ENCODE measurements around the gene ADAM22.
"Not testable (repeated sequence)": the region's sequence is repeated elsewhere in the genome, so short reads cannot be mapped to it uniquely, and the experiment has no call there.

The ADAM22 gene

DNA sequence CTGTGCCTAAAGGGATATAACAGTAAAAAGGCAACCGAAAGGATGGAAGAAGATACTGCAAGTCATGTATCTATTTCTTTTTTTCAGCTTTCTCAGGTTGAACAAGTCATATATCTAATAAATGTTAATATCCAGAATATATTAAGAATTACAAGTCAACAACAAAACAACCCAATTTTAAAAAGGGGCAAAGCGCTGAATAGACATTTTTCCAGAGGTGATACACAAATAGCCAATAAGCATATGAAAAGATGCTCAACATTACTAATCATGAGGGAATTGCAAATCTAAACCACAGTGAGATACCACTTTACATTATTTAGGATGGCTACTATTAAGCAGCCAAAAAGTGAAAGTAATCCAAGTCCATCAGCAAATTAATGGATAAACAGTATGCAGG is 34.8 kb upstream of the ADAM22 start:
- ATAC-seq (ENCODE audit: low read depth) (no peak), DNase-seq (ENCODE audit: low spot score) (no peak)
- TF ChIP-seq, protein P1, sequence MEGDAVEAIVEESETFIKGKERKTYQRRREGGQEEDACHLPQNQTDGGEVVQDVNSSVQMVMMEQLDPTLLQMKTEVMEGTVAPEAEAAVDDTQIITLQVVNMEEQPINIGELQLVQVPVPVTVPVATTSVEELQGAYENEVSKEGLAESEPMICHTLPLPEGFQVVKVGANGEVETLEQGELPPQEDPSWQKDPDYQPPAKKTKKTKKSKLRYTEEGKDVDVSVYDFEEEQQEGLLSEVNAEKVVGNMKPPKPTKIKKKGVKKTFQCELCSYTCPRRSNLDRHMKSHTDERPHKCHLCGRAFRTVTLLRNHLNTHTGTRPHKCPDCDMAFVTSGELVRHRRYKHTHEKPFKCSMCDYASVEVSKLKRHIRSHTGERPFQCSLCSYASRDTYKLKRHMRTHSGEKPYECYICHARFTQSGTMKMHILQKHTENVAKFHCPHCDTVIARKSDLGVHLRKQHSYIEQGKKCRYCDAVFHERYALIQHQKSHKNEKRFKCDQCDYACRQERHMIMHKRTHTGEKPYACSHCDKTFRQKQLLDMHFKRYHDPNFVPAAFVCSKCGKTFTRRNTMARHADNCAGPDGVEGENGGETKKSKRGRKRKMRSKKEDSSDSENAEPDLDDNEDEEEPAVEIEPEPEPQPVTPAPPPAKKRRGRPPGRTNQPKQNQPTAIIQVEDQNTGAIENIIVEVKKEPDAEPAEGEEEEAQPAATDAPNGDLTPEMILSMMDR (IDR thresholded peaks at IDR 0.05; ENCODE audit: poor library complexity, severe bottlenecking), result no peak
- H3K36me3 ChIP-seq (ENCODE audit: low read depth), result peaks cover 90% of the 10 kb centered on the region
- H3K27ac ChIP-seq (ENCODE audit: poor library complexity, severe bottlenecking), result no peak overlapping the region
- H3K9me3 ChIP-seq (ENCODE audit: severe bottlenecking), result no peaks in the 10 kb centered on the region
- H3K4me1 ChIP-seq (ENCODE audit: insufficient read depth, poor library complexity, severe bottlenecking), result no peaks in the 10 kb centered on the region
- H3K27me3 ChIP-seq (ENCODE audit: insufficient read depth, poor library complexity, severe bottlenecking), result no peaks in the 10 kb centered on the region
- no peak overlapping the region for H3K4me3 ChIP-seq (ENCODE audit: severe bottlenecking)

DNA sequence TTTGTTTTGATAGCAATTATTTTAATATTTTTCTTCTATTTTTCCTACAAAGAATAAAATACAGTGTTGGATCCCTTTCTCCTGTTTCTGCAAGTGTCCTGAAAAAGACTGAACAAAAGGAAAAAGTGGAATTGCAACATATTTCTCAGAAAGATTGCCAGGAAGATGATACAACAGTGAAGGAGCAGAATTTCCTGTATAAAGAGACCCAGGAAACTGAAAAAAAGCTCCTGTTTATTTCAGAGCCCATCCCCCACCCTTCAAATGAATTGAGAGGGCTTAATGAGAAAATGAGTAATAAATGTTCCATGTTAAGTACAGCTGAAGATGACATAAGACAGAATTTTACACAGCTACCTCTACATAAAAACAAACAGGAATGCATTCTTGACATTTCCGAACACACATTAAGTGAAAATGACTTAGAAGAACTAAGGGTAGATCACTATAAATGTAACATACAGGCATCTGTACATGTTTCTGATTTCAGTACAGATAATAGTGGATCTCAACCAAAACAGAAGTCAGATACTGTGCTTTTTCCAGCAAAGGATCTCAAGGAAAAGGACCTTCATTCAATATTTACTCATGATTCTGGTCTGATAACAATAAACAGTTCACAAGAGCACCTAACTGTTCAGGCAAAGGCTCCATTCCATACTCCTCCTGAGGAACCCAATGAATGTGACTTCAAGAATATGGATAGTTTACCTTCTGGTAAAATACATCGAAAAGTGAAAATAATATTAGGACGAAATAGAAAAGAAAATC is 26.7 kb upstream of the ADAM22 start:
- not testable (repeated sequence) for DNase-seq (ENCODE audit: low spot score); H3K4me3 ChIP-seq (ENCODE audit: severe bottlenecking); H3K4me1 ChIP-seq (ENCODE audit: insufficient read depth, poor library complexity, severe bottlenecking); H3K9me3 ChIP-seq (ENCODE audit: severe bottlenecking); ATAC-seq (ENCODE audit: low read depth); H3K27me3 ChIP-seq (ENCODE audit: insufficient read depth, poor library complexity, severe bottlenecking)
- Histone ChIP-seq H3K36me3 (ENCODE audit: low read depth) (peaks cover 60% of the 10 kb centered on the region), H3K27ac (ENCODE audit: poor library complexity, severe bottlenecking) (peak overlapping the region; percentile 6)

DNA sequence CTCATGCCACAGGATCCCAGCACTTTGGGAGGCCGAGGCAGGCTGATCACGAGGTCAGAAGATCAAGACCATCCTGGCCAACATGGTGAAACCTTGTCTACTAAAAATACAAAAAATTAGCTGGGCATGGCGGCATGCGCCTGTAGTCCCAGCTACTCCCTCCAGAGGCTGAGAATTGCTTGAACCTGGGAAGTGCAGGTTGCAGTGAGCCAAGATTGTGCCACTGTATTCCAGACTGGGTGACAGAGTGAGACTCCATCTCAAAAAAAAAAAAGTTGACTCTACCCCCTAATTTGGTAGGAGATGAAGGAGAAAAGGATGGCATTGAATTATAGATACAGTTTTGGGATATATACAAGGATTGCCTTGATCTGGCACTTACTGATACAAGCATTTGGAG is 25.2 kb upstream of the ADAM22 start:
- H3K27me3 ChIP-seq (ENCODE audit: insufficient read depth, poor library complexity, severe bottlenecking); DNase-seq (ENCODE audit: low spot score); H3K27ac ChIP-seq (ENCODE audit: poor library complexity, severe bottlenecking); H3K9me3 ChIP-seq (ENCODE audit: severe bottlenecking); H3K4me3 ChIP-seq (ENCODE audit: severe bottlenecking); H3K4me1 ChIP-seq (ENCODE audit: insufficient read depth, poor library complexity, severe bottlenecking); ATAC-seq (ENCODE audit: low read depth): not testable (repeated sequence)
- peaks cover 47% of the 10 kb centered on the region for H3K36me3 ChIP-seq (ENCODE audit: low read depth)

DNA sequence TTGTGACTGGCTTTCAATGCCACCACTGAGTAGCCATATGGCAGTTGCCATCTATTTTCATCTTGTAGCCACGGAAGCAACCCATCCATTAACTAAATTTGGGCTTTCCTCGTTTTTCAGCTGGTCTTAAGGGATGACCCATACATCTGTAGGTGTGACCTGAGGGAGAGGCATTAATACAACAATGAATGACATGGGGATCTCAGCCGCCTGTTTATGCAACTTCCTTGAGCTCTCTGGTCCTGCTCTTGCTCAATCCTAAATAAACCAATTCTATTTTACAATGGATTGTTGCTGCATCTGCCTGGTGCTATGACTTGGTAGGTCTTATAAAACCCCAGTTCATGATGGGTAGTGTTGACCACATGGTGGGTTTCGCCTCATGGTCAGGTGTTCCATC is 21.9 kb upstream of the ADAM22 start:
- no peak overlapping the region for H3K27ac ChIP-seq (ENCODE audit: poor library complexity, severe bottlenecking)
- ATAC-seq (ENCODE audit: low read depth), result no peak
- no peaks in the 10 kb centered on the region for H3K27me3 ChIP-seq (ENCODE audit: insufficient read depth, poor library complexity, severe bottlenecking)
- H3K36me3 ChIP-seq (ENCODE audit: low read depth), result peaks cover 14% of the 10 kb centered on the region
- TF ChIP-seq, protein P1 (IDR thresholded peaks at IDR 0.05; ENCODE audit: poor library complexity, severe bottlenecking), result no peak
- no peak for DNase-seq (ENCODE audit: low spot score)
- no peaks in the 10 kb centered on the region for H3K9me3 ChIP-seq (ENCODE audit: severe bottlenecking)
- peaks cover 2% of the 10 kb centered on the region for H3K4me1 ChIP-seq (ENCODE audit: insufficient read depth, poor library complexity, severe bottlenecking)
- no peak overlapping the region for H3K4me3 ChIP-seq (ENCODE audit: severe bottlenecking)

DNA sequence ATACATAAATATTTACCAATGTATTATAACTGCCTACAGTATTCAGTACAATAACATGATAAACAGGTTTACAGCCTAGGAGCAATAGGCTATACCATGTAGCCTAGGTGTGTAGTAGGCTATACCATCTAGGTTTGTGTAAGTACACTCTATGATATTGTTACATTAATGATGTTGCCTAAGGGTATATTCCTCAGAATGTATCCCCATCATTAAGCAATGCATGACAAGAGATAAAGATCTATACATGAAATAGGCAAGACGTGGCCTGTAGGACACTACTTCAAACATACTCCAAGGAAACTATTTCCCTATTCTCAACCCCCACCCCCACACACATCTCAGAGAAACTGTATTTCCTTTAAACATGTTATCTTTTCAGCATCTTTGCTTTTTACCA is 15.3 kb upstream of the ADAM22 start:
- H3K27me3 ChIP-seq (ENCODE audit: insufficient read depth, poor library complexity, severe bottlenecking), result no peaks in the 10 kb centered on the region
- H3K9me3 ChIP-seq (ENCODE audit: severe bottlenecking), result no peaks in the 10 kb centered on the region
- TF ChIP-seq, protein P1 (IDR thresholded peaks at IDR 0.05; ENCODE audit: poor library complexity, severe bottlenecking), result no peak
- H3K4me1 ChIP-seq (ENCODE audit: insufficient read depth, poor library complexity, severe bottlenecking), result no peaks in the 10 kb centered on the region
- ATAC-seq (ENCODE audit: low read depth) (peak; percentile 63), DNase-seq (ENCODE audit: low spot score) (no peak)
- no peak overlapping the region for H3K4me3 ChIP-seq (ENCODE audit: severe bottlenecking)
- no peak overlapping the region for H3K27ac ChIP-seq (ENCODE audit: poor library complexity, severe bottlenecking)
- H3K36me3 ChIP-seq (ENCODE audit: low read depth), result no peaks in the 10 kb centered on the region

DNA sequence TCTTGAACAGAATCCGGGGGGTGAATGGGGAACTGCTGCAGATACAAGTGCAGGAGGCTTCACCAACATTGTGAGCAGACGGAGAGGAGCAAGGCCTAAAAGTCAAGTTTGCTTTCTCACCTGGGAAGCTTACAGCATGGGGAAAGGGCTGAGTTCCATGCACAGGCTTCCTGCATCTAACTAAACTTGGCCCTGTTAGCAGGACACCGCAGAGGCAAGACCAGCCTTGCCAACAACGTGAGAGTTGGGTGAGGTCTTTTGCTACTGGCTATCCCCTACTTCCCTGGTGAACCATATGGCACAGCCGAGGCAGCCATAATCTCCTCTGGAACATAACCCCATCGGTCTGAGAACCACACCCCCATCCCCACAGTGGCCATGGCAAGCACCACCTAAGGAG is 14.2 kb upstream of the ADAM22 start:
- no peak overlapping the region for H3K27ac ChIP-seq (ENCODE audit: poor library complexity, severe bottlenecking)
- H3K27me3 ChIP-seq (ENCODE audit: insufficient read depth, poor library complexity, severe bottlenecking), result no peaks in the 10 kb centered on the region
- H3K9me3 ChIP-seq (ENCODE audit: severe bottlenecking), result no peaks in the 10 kb centered on the region
- ATAC-seq (ENCODE audit: low read depth) (no peak), DNase-seq (ENCODE audit: low spot score) (no peak)
- TF ChIP-seq, protein P1 (IDR thresholded peaks at IDR 0.05; ENCODE audit: poor library complexity, severe bottlenecking), result no peak
- H3K4me3 ChIP-seq (ENCODE audit: severe bottlenecking), result no peak overlapping the region
- H3K4me1 ChIP-seq (ENCODE audit: insufficient read depth, poor library complexity, severe bottlenecking), result no peaks in the 10 kb centered on the region
- no peaks in the 10 kb centered on the region for H3K36me3 ChIP-seq (ENCODE audit: low read depth)
